Left ventricle myocardium inferior (tissue), 1 donor: ENCODE data around the gene FTCDNL1. TPM values are rescaled to one million over a fixed set of nuclear protein-coding genes. Genes with fewer than 3 reads are reported as not detected.

Experiments used
- DNase-seq: peaks from one replicate; pipeline ENCODE4 v3.0.0-alpha.2; 2020
- H3K27ac ChIP-seq: fragments of 200-600 bp; replicated peaks from 2 replicates; pipeline ENCODE4 v1.8.0; 2021
- H3K27me3 ChIP-seq: fragments of 200-600 bp; 2 replicates; pipeline ENCODE4 v1.8.0; 2021; ENCODE audit warnings: low read depth
- H3K36me3 ChIP-seq: fragments of 200-600 bp; 2 replicates; pipeline ENCODE4 v1.8.0; 2021
- H3K4me1 ChIP-seq: fragments of 200-600 bp; 2 replicates; pipeline ENCODE4 v1.8.0; 2021
- H3K4me3 ChIP-seq: fragments of 200-600 bp; 2 replicates; pipeline ENCODE4 v1.8.0; 2021; ENCODE audit warnings: mild to moderate bottlenecking, moderate library complexity
- H3K9me3 ChIP-seq: fragments of 200-600 bp; replicated peaks from 2 replicates; pipeline ENCODE4 v1.8.0; 2021
- intact Hi-C: fragments of 100-400 bp; cut with micrococcal nuclease; formaldehyde crosslinking; loops from one replicate; pipeline ENCODE4 v1.11.0; 2022
- total RNA-seq: library from RNA; stranded (reverse); fragmentation: NEBNext Ultra II Directional; extraction: Animal tissue kit (Norgen Biotek cat#: 25700); gene quantifications from one replicate; pipeline ENCODE4 v1.2.1, GENCODE V29; 2021
- TF ChIP-seq, protein P1 (sequence below): fragments of 200-600 bp; IDR thresholded peaks from 2 replicates; pipeline ENCODE4 v1.8.0; 2021; ENCODE audit warnings: antibody characterized with exemption, mild to moderate bottlenecking, borderline replicate concordance
- donor health status: DM: no; HTN: yes; CAD: no; lungs with severe emphysema.

Gene FTCDNL1
- total RNA-seq, 1 donor from 2014 or later = 2.7 TPM

GRCh38 chr2:199734651-199735050 lies 116.3 kb downstream of the FTCDNL1 start:
- no peak for DNase-seq
- Histone ChIP-seq H3K36me3 (no peaks in the 10 kb centered on the region), H3K27ac (no peak overlapping the region), H3K4me1 (peaks cover under 1% of the 10 kb centered on the region), H3K4me3 (no peak overlapping the region), H3K9me3 (no peaks in the 10 kb centered on the region), H3K27me3 (peaks cover 26% of the 10 kb centered on the region)
- TF ChIP-seq, protein P1, sequence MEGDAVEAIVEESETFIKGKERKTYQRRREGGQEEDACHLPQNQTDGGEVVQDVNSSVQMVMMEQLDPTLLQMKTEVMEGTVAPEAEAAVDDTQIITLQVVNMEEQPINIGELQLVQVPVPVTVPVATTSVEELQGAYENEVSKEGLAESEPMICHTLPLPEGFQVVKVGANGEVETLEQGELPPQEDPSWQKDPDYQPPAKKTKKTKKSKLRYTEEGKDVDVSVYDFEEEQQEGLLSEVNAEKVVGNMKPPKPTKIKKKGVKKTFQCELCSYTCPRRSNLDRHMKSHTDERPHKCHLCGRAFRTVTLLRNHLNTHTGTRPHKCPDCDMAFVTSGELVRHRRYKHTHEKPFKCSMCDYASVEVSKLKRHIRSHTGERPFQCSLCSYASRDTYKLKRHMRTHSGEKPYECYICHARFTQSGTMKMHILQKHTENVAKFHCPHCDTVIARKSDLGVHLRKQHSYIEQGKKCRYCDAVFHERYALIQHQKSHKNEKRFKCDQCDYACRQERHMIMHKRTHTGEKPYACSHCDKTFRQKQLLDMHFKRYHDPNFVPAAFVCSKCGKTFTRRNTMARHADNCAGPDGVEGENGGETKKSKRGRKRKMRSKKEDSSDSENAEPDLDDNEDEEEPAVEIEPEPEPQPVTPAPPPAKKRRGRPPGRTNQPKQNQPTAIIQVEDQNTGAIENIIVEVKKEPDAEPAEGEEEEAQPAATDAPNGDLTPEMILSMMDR = no peak
- intact Hi-C loops = loop anchor here (10.0 kb wide), 1 partner anchor 1410 kb away; no protein-coding TSS in a partner anchor

DNA sequence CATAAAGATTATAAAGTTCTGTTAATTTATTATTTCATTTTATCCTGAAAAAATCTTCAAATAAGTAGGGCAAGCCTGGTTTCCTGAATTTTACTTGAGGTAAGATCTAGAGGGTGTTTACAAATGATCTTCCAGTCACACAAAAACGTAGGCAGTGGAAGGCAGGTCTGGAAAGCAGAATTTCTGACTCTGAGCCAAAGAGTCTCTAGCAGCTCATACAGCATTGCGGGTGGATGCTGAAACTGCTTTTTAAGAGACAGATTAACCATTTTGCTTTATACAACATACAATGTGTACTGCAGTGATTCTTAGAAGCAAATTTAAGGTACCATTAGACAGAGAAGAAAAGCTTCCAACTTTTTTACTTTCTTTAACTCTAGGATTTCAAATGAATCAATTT lies 117.0 kb downstream of the FTCDNL1 start:
- TF ChIP-seq, protein P1 = no peak
- intact Hi-C loops = loop anchor here (10.0 kb wide), 1 partner anchor 1409 kb away; no protein-coding TSS in a partner anchor
- Histone ChIP-seq H3K9me3 (no peaks in the 10 kb centered on the region), H3K27me3 (peaks cover 19% of the 10 kb centered on the region), H3K36me3 (no peaks in the 10 kb centered on the region), H3K4me3 (no peak overlapping the region), H3K4me1 (no peaks in the 10 kb centered on the region), H3K27ac (no peak overlapping the region)
- DNase-seq = no peak

DNA sequence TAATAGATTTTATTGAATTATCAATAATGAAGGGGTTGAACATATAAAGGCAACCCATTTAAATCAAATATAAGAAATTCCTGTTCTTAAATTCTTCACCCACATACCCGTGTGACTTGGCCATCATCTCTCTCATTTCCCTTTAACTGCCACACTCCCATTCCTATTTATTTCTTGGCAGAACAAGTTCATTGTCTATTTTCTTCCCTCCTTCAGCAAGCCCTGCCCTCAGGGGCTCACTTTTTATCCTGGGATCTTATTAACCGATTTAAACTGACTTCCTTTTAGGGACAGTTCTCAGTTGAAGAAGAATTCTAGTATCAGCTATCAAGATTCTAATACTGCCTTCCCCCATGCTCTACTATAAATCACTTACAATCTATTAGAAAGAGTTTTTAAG lies 123.2 kb downstream of the FTCDNL1 start:
- no peak for DNase-seq
- Histone ChIP-seq H3K36me3 (no peaks in the 10 kb centered on the region), H3K4me3 (no peak overlapping the region), H3K4me1 (no peaks in the 10 kb centered on the region), H3K27me3 (peaks cover 5% of the 10 kb centered on the region), H3K27ac (no peak overlapping the region), H3K9me3 (no peaks in the 10 kb centered on the region)
- intact Hi-C loops = no loop called here
- TF ChIP-seq, protein P1 = no peak

- intact Hi-C loops = no loop called here
- Histone ChIP-seq H3K36me3 (no peaks in the 10 kb centered on the region), H3K27me3 (peaks cover 5% of the 10 kb centered on the region), H3K4me3 (no peak overlapping the region), H3K9me3 (peaks cover 5% of the 10 kb centered on the region), H3K4me1 (no peaks in the 10 kb centered on the region), H3K27ac (no peak overlapping the region)
- DNase-seq = no peak
- TF ChIP-seq, protein P1 = no peak
These were observed 123.7 kb downstream of the FTCDNL1 start for GRCh38 chr2:199727306-199727705.

DNA sequence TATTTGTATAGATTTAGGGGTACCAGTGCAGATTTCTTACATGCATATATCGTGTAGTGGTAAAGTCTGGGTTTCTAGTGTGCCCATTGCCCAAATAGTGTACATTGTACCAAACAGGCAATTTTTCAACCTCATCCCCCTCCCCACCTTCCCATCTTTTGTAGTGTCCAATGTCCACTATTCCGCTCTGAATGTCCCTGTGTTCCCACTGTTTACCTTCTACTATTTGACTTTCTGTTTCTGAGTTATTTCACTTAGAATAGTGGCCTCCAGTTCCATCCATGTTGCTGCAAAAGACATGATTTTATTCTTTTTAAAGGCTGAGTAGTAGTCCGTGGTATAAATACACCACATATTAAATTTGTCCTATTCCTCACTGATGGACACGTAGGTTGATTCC lies 132.9 kb downstream of the FTCDNL1 start:
- peaks cover 16% of the 10 kb centered on the region for H3K9me3 ChIP-seq
- no peak overlapping the region for H3K4me3 ChIP-seq
- TF ChIP-seq, protein P1 = no peak
- intact Hi-C loops = no loop called here
- no peaks in the 10 kb centered on the region for H3K36me3 ChIP-seq
- no peak overlapping the region for H3K27ac ChIP-seq
- H3K4me1 ChIP-seq = no peaks in the 10 kb centered on the region
- no peaks in the 10 kb centered on the region for H3K27me3 ChIP-seq
- no peak for DNase-seq

DNA sequence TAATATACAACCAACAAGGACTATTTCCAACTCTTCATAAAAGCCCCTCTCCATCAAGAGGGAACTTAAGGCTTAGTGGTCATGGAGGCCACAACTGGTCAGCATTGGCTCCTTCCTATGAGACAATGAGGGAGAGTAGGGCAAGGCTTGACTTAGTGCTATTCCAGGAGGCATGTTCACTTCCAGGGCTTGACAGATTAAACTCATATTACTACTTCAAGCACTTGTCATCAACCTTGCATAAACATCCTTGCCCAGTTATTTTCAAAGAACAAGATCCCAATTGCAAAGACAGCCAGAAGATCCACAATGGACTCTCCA lies 133.4 kb downstream of the FTCDNL1 start:
- H3K4me1 ChIP-seq = no peaks in the 10 kb centered on the region
- H3K9me3 ChIP-seq = peaks cover 13% of the 10 kb centered on the region
- no peak overlapping the region for H3K27ac ChIP-seq
- DNase-seq = no peak
- intact Hi-C loops = no loop called here
- no peak overlapping the region for H3K4me3 ChIP-seq
- no peaks in the 10 kb centered on the region for H3K36me3 ChIP-seq
- TF ChIP-seq, protein P1 = no peak
- H3K27me3 ChIP-seq = no peaks in the 10 kb centered on the region
